H1 (cell line): ENCODE data around the gene PTPRR. TPM values are rescaled to one million over a fixed set of nuclear protein-coding genes. Genes with fewer than 3 reads are reported as not detected.

Experiments
- CTCF ChIA-PET: fragments of 300-600 bp; sonication (Branson Sonifier 250); formaldehyde crosslinking; loops from one replicate; lab custom pipeline; 2021; ENCODE audit not compliant: partially characterized antibody; lab: Charles Lee
- POLR2A ChIA-PET: fragments of 300-600 bp; sonication (Branson Sonifier 250); formaldehyde crosslinking; loops from one replicate; lab custom pipeline; 2021; ENCODE audit warnings: inconsistent platforms; ENCODE audit not compliant: partially characterized antibody; lab: Charles Lee
- DNase-seq, 2 experiments: peaks; one replicate each; pipeline versions ENCODE4 v3.0.0 to v3.0.0-alpha.2; 2010 to 2022; ENCODE audit warnings: low spot score in 2 of 2, low read depth in 1 of 2, mixed read lengths in 1 of 2
- FAIRE-seq: peaks from 2 replicates; lab custom pipeline; 2011; peaks lifted over from hg19 to GRCh38; lab: Jason Lieb, UNC
- H2AFZ ChIP-seq: 2 replicates; pipeline ENCODE4 v1.8.1; 2012; ENCODE audit warnings: low read length, inconsistent platforms
- H2AK5ac ChIP-seq: 2 replicates; pipeline ENCODE4 v1.6.1; 2013; ENCODE audit warnings: low read depth, low read length
- H2BK120ac ChIP-seq: replicated peaks from 2 replicates; pipeline ENCODE3; 2013; ENCODE audit warnings: low read depth, low read length, inconsistent platforms
- H2BK12ac ChIP-seq: 2 replicates; pipeline ENCODE4 v1.6.1; 2013; ENCODE audit warnings: low read depth, low read length
- H2BK15ac ChIP-seq: 2 replicates; pipeline ENCODE4 v1.6.1; 2013; ENCODE audit warnings: low read length
- H2BK20ac ChIP-seq: 2 replicates; pipeline ENCODE4 v1.6.1; 2013; ENCODE audit warnings: low read length
- H2BK5ac ChIP-seq: 2 replicates; pipeline ENCODE4 v1.6.1; 2013; ENCODE audit warnings: low read depth, low read length
- H3K14ac ChIP-seq: 2 replicates; pipeline ENCODE4 v1.6.1; 2013; ENCODE audit warnings: inconsistent platforms; ENCODE audit not compliant: insufficient read length
- H3K18ac ChIP-seq: 2 replicates; pipeline ENCODE4 v1.6.1; 2013; ENCODE audit warnings: low read length; ENCODE audit errors: extremely low read depth
- H3K23ac ChIP-seq: 2 replicates; pipeline ENCODE4 v1.6.1; 2013; ENCODE audit warnings: inconsistent platforms; ENCODE audit not compliant: insufficient read length
- H3K23me2 ChIP-seq: 2 replicates; pipeline ENCODE4 v1.6.1; 2013; ENCODE audit warnings: low read depth, low read length
- H3K27ac ChIP-seq: 2 replicates; pipeline ENCODE4 v1.6.1; 2011; ENCODE audit warnings: low read depth, low read length, inconsistent platforms
- H3K27me3 ChIP-seq, 4 experiments: replicated peaks in 1 of 4; 1 replicate in 1 of 4; 2 replicates in 3 of 4; pipeline versions ENCODE4 v1.6.1 to v1.8.1; 2011 to 2013; ENCODE audit warnings: low read length in 3 of 4, mild to moderate bottlenecking in 3 of 4, inconsistent platforms in 2 of 4, mixed read lengths in 2 of 4, moderate library complexity in 1 of 4; ENCODE audit not compliant: control insufficient read depth in 3 of 4, insufficient read depth in 3 of 4; ENCODE audit errors: extremely low read depth in 1 of 4
- H3K36me3 ChIP-seq, 4 experiments: 2 replicates each; pipeline versions ENCODE4 v1.6.1 to v1.8.1; 2011 to 2013; ENCODE audit warnings: mild to moderate bottlenecking in 4 of 4, low read length in 3 of 4, moderate library complexity in 2 of 4, control low read depth in 1 of 4, inconsistent platforms in 1 of 4; ENCODE audit not compliant: insufficient read depth in 4 of 4, control insufficient read depth in 2 of 4
- H3K4ac ChIP-seq: replicated peaks from 2 replicates; pipeline ENCODE3; 2013; ENCODE audit warnings: low read length, low read depth, mixed read lengths, inconsistent platforms; ENCODE audit not compliant: insufficient read length
- H3K4me1 ChIP-seq, 4 experiments: replicated peaks in 1 of 4; 1 replicate in 1 of 4; 2 replicates in 3 of 4; pipeline versions ENCODE4 v1.6.1 to v1.8.1; 2011 to 2013; ENCODE audit warnings: low read length in 3 of 4, inconsistent platforms in 2 of 4, mixed read lengths in 1 of 4; ENCODE audit not compliant: insufficient read depth in 4 of 4, control insufficient read depth in 3 of 4
- H3K4me2 ChIP-seq, 2 experiments: 2 replicates each; pipeline versions ENCODE4 v1.6.1 to v1.8.1; 2011 to 2013; ENCODE audit warnings: low read depth in 2 of 2, low read length in 2 of 2, control low read depth in 1 of 2, inconsistent platforms in 1 of 2, mild to moderate bottlenecking in 1 of 2; ENCODE audit not compliant: insufficient read depth in 1 of 2
- H3K4me3 ChIP-seq, 4 experiments: fragments of 200-600, 300-600 bp in 1 of 4; sonication (generic), shearing (Covaris generic), sonication (Bioruptor Twin) in 1 of 4; 2 replicates each; pipeline versions ENCODE4 v1.5.1 to v1.8.1; 2011 to 2016; ENCODE audit warnings: low read length in 4 of 4, low read depth in 3 of 4, control low read depth in 2 of 4, inconsistent platforms in 2 of 4, mild to moderate bottlenecking in 2 of 4, mixed read lengths in 1 of 4, moderate library complexity in 1 of 4; ENCODE audit not compliant: insufficient read depth in 2 of 4; ENCODE audit errors: extremely low read depth in 1 of 4
- H3K56ac ChIP-seq: replicated peaks from 2 replicates; pipeline ENCODE3; 2013; ENCODE audit warnings: low read depth, mild to moderate bottlenecking, mixed read lengths, low read length, inconsistent platforms; ENCODE audit not compliant: insufficient read length
- H3K79me1 ChIP-seq: 2 replicates; pipeline ENCODE4 v1.6.1; 2013; ENCODE audit warnings: low read depth, low read length, control low read depth
- H3K79me2 ChIP-seq, 2 experiments: 2 replicates each; pipeline versions ENCODE4 v1.6.1 to v1.8.1; 2012 to 2013; ENCODE audit warnings: low read length in 2 of 2, mild to moderate bottlenecking in 2 of 2, inconsistent platforms in 1 of 2; ENCODE audit not compliant: insufficient read depth in 2 of 2, control insufficient read depth in 1 of 2
- H3K9ac ChIP-seq, 4 experiments: replicated peaks in 1 of 4; 1 replicate in 1 of 4; 2 replicates in 3 of 4; pipeline versions ENCODE4 v1.6.1 to v1.8.1; 2011 to 2013; ENCODE audit warnings: low read depth in 3 of 4, low read length in 3 of 4, control low read depth in 2 of 4, mild to moderate bottlenecking in 2 of 4, moderate library complexity in 2 of 4, inconsistent platforms in 1 of 4; ENCODE audit errors: extremely low read depth in 1 of 4
- H3K9me3 ChIP-seq, 2 experiments: 2 replicates each; pipeline versions ENCODE4 v1.6.1 to v1.8.1; 2012 to 2013; ENCODE audit warnings: mild to moderate bottlenecking in 2 of 2, moderate library complexity in 2 of 2, control low read depth in 1 of 2, inconsistent platforms in 1 of 2, low read depth in 1 of 2, low read length in 1 of 2, mixed read lengths in 1 of 2; ENCODE audit not compliant: insufficient read depth in 2 of 2
- H4K20me1 ChIP-seq, 2 experiments: replicated peaks in 1 of 2; 2 replicates each; pipeline versions ENCODE3 to v1.8.1; 2011 to 2013; ENCODE audit warnings: inconsistent platforms in 2 of 2, low read length in 2 of 2, mild to moderate bottlenecking in 1 of 2; ENCODE audit not compliant: insufficient read depth in 2 of 2, control insufficient read depth in 1 of 2
- H4K5ac ChIP-seq: 2 replicates; pipeline ENCODE4 v1.6.1; 2013; ENCODE audit warnings: low read length, low read depth, mixed read lengths, inconsistent platforms; ENCODE audit not compliant: insufficient read length
- H4K8ac ChIP-seq: 2 replicates; pipeline ENCODE4 v1.8.0; 2013; ENCODE audit warnings: mild to moderate bottlenecking, moderate library complexity, low read length, inconsistent platforms; ENCODE audit not compliant: insufficient read depth; ENCODE audit errors: extremely low read depth
- H4K91ac ChIP-seq: replicated peaks from 2 replicates; pipeline ENCODE3; 2013; ENCODE audit warnings: low read length, mixed read lengths, inconsistent platforms; ENCODE audit not compliant: insufficient read length
- BRCA1 ChIP-seq: IDR thresholded peaks from 2 replicates; pipeline ENCODE4 v1.6.1; 2012; ENCODE audit warnings: low read depth, low read length, improper control_type of control experiment
- CHD2 ChIP-seq: IDR thresholded peaks from 2 replicates; pipeline ENCODE4 v1.6.1; 2012; ENCODE audit warnings: low read length, improper control_type of control experiment
- EZH2 ChIP-seq: fragments of 200-600 bp; sonication (generic); IDR thresholded peaks from 2 replicates; pipeline ENCODE4 v1.7.1; 2012; ENCODE audit warnings: low read depth, mild to moderate bottlenecking, moderate library complexity, low read length, inconsistent platforms; ENCODE audit not compliant: severe bottlenecking
- KDM5A ChIP-seq: fragments of 200-600 bp; IDR thresholded peaks from 2 replicates; pipeline ENCODE4 v1.7.1; 2012; ENCODE audit warnings: mild to moderate bottlenecking, low read length, inconsistent platforms, mixed read lengths
- NRF1 ChIP-seq: IDR thresholded peaks from 2 replicates; pipeline ENCODE4 v1.6.1; 2011; ENCODE audit warnings: mild to moderate bottlenecking, low read depth, low read length, improper control_type of control experiment
- RAD21 ChIP-seq, 2 experiments: IDR thresholded peaks in 1 of 2; conservative IDR thresholded peaks in 1 of 2; 2 replicates each; pipeline ENCODE4 v1.6.1; 2011; ENCODE audit warnings: low read depth in 2 of 2, low read length in 2 of 2, improper control_type of control experiment in 1 of 2, inconsistent platforms in 1 of 2, mild to moderate bottlenecking in 1 of 2, moderate library complexity in 1 of 2
- SAP30 ChIP-seq: fragments of 300-600 bp; sonication (generic); IDR thresholded peaks from 2 replicates; pipeline ENCODE4 v1.7.1; 2012; ENCODE audit warnings: low read length, moderate library complexity, mild to moderate bottlenecking, inconsistent platforms; ENCODE audit not compliant: insufficient read depth, insufficient replicate concordance
- SIN3A ChIP-seq, 2 experiments: IDR thresholded peaks in 1 of 2; conservative IDR thresholded peaks in 1 of 2; 2 replicates each; pipeline ENCODE4 v1.6.1; 2011 to 2012; ENCODE audit warnings: low read length in 2 of 2, improper control_type of control experiment in 1 of 2, low read depth in 1 of 2, mild to moderate bottlenecking in 1 of 2
- WGBS, 2 experiments: shearing (Covaris generic) in 1 of 2; methylation state at CpG; one replicate each; pipeline versions ENCODE4 v1.1.6 to v1.1.7; 2013 to 2015; ENCODE audit warnings: low lambda C conversion rate in 2 of 2, mixed read lengths in 2 of 2, inconsistent platforms in 1 of 2, low coverage in 1 of 2, missing lambda C conversion rate in 1 of 2; ENCODE audit not compliant: insufficient replicate concordance in 2 of 2, insufficient coverage in 1 of 2, insufficient read length in 1 of 2; ENCODE audit errors: extremely low coverage in 1 of 2, missing lambda C conversion rate in 1 of 2; 5-methylcytosine and 5-hydroxymethylcytosine counted together
- polyA plus RNA-seq, 7 experiments: library from polyadenylated mRNA; depleted of rRNA in 3 of 7; stranded (reverse) in 5 of 7; unstranded in 2 of 7; fragments of >200 nt in 5 of 7; fragments of 200-250 nt in 2 of 7; gene quantifications; 1 replicate in 5 of 7; 2 replicates in 1 of 7; 4 replicates in 1 of 7; pipeline versions ENCODE4 v1.2.1 to v1.2.3, GENCODE V29; 2011 to 2013; ENCODE audit warnings: missing spikeins in 2 of 7, mixed read lengths in 2 of 7
- total RNA-seq: library from RNA; stranded (reverse); fragmentation: NEBNext Ultra II Directional; extraction: Animal tissue kit (Norgen Biotek cat#: 25700); gene quantifications from 2 replicates; pipeline ENCODE4 v1.2.1, GENCODE V29; 2021
- TF ChIP-seq, protein P1 (sequence below): IDR thresholded peaks from 2 replicates; pipeline ENCODE4 v1.6.1; 2012; ENCODE audit warnings: inconsistent platforms

PTPRR gene
- total and polyA plus RNA-seq, 2 of the 8 experiments (the other 6 are each of a cell fraction or from before 2014, with no cell fraction given) = 0.07 to 0.35 TPM

DNA sequence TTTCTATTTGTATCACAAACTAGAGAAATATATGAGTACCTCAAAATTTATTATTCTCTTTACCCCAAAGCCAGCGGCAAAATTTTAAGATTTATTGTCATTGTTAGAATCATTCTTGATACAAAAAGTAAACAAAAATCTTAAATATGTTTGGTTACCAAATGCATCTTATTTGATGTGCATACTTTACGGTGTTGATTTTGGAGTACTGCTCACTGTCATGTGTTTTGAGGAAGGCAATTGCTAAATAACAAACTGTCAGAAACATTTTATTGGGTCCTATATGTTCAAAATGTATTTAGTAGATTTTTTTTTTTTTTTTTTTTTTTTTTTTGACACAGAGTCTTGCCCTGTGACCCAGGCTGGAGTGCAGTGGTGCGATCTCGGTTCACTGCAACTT, 124.9 kb downstream of the PTPRR start:
- no peak overlapping the region for H2BK5ac ChIP-seq
- H3K18ac ChIP-seq = no peak overlapping the region
- H3K23ac ChIP-seq = no peak overlapping the region
- H4K91ac ChIP-seq = no peak overlapping the region
- no peak overlapping the region for H3K4me2 ChIP-seq
- 91% methylated on average over 2 of the region's 4 CpGs; no CpG with 5 or more reads in 1 of the 2 experiments for WGBS, 2 experiments
- no peak overlapping the region for H2AFZ ChIP-seq
- no peak overlapping the region for H2AK5ac ChIP-seq
- no peak overlapping the region for H2BK12ac ChIP-seq
- H4K20me1 ChIP-seq = no peaks in the 10 kb centered on the region
- H4K5ac ChIP-seq = no peak overlapping the region
- TF ChIP-seq SAP30 (no peak), RAD21 (IDR thresholded peaks at IDR 0.05 in 1 of 2, conservative IDR thresholded peaks at IDR 0.05 in 1 of 2; ENCODE audit: low read depth in 2 of 2, low read length in 2 of 2) (no peak), NRF1 (no peak), BRCA1 (no peak), CHD2 (no peak), SIN3A (conservative IDR thresholded peaks at IDR 0.05 in 1 of 2, IDR thresholded peaks at IDR 0.05 in 1 of 2; ENCODE audit: low read depth in 1 of 2, low read length in 2 of 2) (no peak), EZH2 (no peak), KDM5A (no peak)
- TF ChIP-seq, protein P1, sequence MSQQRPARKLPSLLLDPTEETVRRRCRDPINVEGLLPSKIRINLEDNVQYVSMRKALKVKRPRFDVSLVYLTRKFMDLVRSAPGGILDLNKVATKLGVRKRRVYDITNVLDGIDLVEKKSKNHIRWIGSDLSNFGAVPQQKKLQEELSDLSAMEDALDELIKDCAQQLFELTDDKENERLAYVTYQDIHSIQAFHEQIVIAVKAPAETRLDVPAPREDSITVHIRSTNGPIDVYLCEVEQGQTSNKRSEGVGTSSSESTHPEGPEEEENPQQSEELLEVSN = no peak
- CTCF ChIA-PET = no interaction called here
- no peaks in the 10 kb centered on the region for H3K79me1 ChIP-seq
- no peaks in the 10 kb centered on the region; the same call in 1 of the 2 replicates for H3K23me2 ChIP-seq
- POLR2A ChIA-PET = no interaction called here
- H3K36me3 ChIP-seq = no peaks in the 10 kb centered on the region
- no peak overlapping the region for H2BK15ac ChIP-seq
- DNase-seq = no peak
- no peak overlapping the region for H4K8ac ChIP-seq
- FAIRE-seq = no peak
- H3K4me3 ChIP-seq = no peak overlapping the region
- H3K4ac ChIP-seq = no peak overlapping the region
- no peak overlapping the region for H3K9ac ChIP-seq
- no peak overlapping the region for H3K56ac ChIP-seq
- H3K9me3 ChIP-seq = no peaks in the 10 kb centered on the region
- no peak overlapping the region for H3K14ac ChIP-seq
- no peak overlapping the region for H3K27ac ChIP-seq
- H2BK20ac ChIP-seq = no peak overlapping the region
- no peaks in the 10 kb centered on the region for H3K4me1 ChIP-seq
- no peaks in the 10 kb centered on the region for H3K79me2 ChIP-seq
- H2BK120ac ChIP-seq = no peak overlapping the region
- H3K27me3 ChIP-seq = no peaks in the 10 kb centered on the region
